SU-DHL-6 (cell line): ENCODE results near the gene MYCBP.

ENCODE experiments used
- H2AFZ ChIP-seq: fragments of 200-600 bp; sonication (generic); 2 replicates; pipeline ENCODE4 v1.6.1; 2014; ENCODE audit warnings: low read depth, mild to moderate bottlenecking, moderate library complexity, mixed read lengths, antibody characterized with exemption, low read length; ENCODE audit not compliant: severe bottlenecking
- H3F3A ChIP-seq: fragments of 200-600 bp; shearing (Covaris generic); 2 replicates; pipeline ENCODE4 v1.6.0; 2016; ENCODE audit warnings: antibody characterized with exemption, mild to moderate bottlenecking; ENCODE audit not compliant: insufficient read depth
- H3K27ac ChIP-seq: fragments of 200-600 bp; sonication (generic); 2 replicates; pipeline ENCODE4 v1.5.1; 2016; ENCODE audit warnings: low read depth, mild to moderate bottlenecking, low read length, moderate library complexity, mixed read lengths
- H3K27me3 ChIP-seq: fragments of 200-600 bp; sonication (generic), shearing (Covaris generic); 2 replicates; pipeline ENCODE4 v1.6.0; 2014; ENCODE audit warnings: mild to moderate bottlenecking, low read length
- H3K36me3 ChIP-seq: fragments of 200-600 bp; sonication (generic); 2 replicates; pipeline ENCODE4 v1.6.1; 2014; ENCODE audit warnings: mild to moderate bottlenecking, low read length, mixed read lengths
- H3K4me2 ChIP-seq: fragments of 300-600, 200-600 bp; shearing (Covaris generic), sonication (generic); 2 replicates; pipeline ENCODE4 v1.6.0; 2014; ENCODE audit warnings: low read length, low read depth, mild to moderate bottlenecking; ENCODE audit not compliant: poor library complexity, severe bottlenecking
- H3K4me3 ChIP-seq: fragments of 200-600 bp; sonication (generic); 2 replicates; pipeline ENCODE4 v1.5.1; 2014; ENCODE audit warnings: antibody characterized with exemption, low read length, mild to moderate bottlenecking, mixed read lengths; ENCODE audit not compliant: insufficient read depth, poor library complexity, severe bottlenecking
- H3K79me2 ChIP-seq: fragments of 200-600 bp; sonication (generic); 2 replicates; pipeline ENCODE4 v1.6.1; 2014; ENCODE audit warnings: mild to moderate bottlenecking, low read length, moderate library complexity; ENCODE audit not compliant: insufficient read depth
- H3K9ac ChIP-seq: fragments of 200-600 bp; sonication (generic); 2 replicates; pipeline ENCODE4 v1.7.0; 2014; ENCODE audit warnings: mild to moderate bottlenecking, low read length
- H3K9me2 ChIP-seq: fragments of 200-600 bp; sonication (generic); replicated peaks from 2 replicates; pipeline ENCODE4 v1.6.1; 2014; ENCODE audit warnings: low read length; ENCODE audit not compliant: insufficient read depth
- H3K9me3 ChIP-seq: fragments of 200-600 bp; sonication (generic); 2 replicates; pipeline ENCODE4 v1.6.1; 2014; ENCODE audit warnings: low read length, mixed read lengths; ENCODE audit not compliant: insufficient read depth
- H4K20me1 ChIP-seq: fragments of 200-600 bp; sonication (generic); 2 replicates; pipeline ENCODE4 v1.6.1; 2014; ENCODE audit warnings: low read depth, mild to moderate bottlenecking, antibody characterized with exemption, low read length, moderate library complexity, mixed read lengths
- EZH2phosphoT487 ChIP-seq: fragments of 200-600 bp; sonication (generic), shearing (Covaris generic); conservative IDR thresholded peaks from 2 replicates; pipeline ENCODE4 v1.6.1; 2018; ENCODE audit warnings: mild to moderate bottlenecking, antibody characterized with exemption, low read length, moderate library complexity, mixed read lengths
- TF ChIP-seq, protein P1 (sequence below): fragments of 200-600 bp; sonication (generic); IDR thresholded peaks from one replicate; pipeline ENCODE4 v1.5.1; 2017; ENCODE audit warnings: antibody characterized with exemption, mild to moderate bottlenecking, low read length, moderate library complexity; ENCODE audit not compliant: insufficient read depth, poor library complexity, severe bottlenecking

Gene MYCBP

DNA sequence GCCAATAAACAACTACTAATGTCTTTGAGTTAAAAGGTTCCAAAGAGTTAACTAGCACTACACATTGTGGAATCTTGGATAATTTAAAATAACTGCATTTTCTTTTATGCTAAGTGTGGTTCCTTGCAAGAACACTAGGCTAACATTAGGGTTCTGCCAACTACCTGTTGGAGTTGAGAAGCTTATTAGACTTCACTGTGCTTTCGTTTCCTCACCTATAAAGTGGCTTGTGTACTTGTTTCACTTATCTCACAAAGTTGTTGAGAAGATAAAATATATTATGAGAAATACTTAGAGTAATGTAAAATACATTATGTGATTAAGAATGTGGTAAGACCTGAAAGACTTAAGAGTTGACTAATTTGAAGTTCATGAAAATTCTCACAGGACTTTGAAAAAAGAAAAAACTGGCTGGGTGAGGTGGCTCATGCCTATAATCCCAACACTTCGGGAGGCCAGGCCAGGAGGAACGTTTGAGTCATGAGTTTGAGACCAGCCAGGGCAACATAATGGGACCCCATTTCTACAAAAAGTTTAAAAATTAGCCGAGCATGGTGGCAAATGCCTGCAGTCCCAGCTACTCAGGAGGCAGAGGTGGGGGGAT lies 7.9 kb downstream of the MYCBP start:
- H3K36me3 ChIP-seq, result peaks cover 8% of the 10 kb centered on the region; the same call in 1 of the 2 replicates
- no peak overlapping the region for H3K27ac ChIP-seq

DNA sequence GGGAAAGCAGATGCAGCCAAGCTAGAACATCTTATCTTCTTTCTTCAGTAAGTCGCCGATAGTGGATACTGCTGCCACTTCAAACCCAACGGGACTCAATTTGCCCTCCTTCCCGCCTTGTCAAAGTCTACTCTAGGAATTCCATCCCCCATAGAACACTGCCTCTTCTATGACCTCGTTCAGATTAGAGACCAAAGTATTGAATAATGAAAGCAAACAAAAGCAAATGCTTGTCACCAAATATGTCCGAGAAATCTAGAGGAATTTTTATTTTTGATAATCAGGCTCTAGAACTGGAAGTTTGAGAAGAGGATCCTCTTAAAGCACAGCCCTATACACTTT lies 12.7 kb downstream of the MYCBP start:
- H3K27me3 ChIP-seq, result no peaks in the 10 kb centered on the region
- H3K79me2 ChIP-seq, result peaks cover 20% of the 10 kb centered on the region
- no peak overlapping the region for H3K27ac ChIP-seq

More for the DNA sequence above, 7.9 kb downstream of the MYCBP start:
- Histone ChIP-seq H3K4me2 (no peak overlapping the region), H2AFZ (no peak overlapping the region), H3F3A (0 out of 2 replicates have a peak, but pooled peaks cover 3% of the 10 kb centered on the region), H3K9me2 (no peaks in the 10 kb centered on the region), H3K9ac (no peak overlapping the region), H3K4me3 (no peak overlapping the region), H3K9me3 (no peaks in the 10 kb centered on the region), H3K27me3 (no peaks in the 10 kb centered on the region), H4K20me1 (no peaks in the 10 kb centered on the region; the same call in 1 of the 2 replicates), H3K79me2 (peaks cover 26% of the 10 kb centered on the region; the same call in 1 of the 2 replicates)
- TF ChIP-seq, protein P1, sequence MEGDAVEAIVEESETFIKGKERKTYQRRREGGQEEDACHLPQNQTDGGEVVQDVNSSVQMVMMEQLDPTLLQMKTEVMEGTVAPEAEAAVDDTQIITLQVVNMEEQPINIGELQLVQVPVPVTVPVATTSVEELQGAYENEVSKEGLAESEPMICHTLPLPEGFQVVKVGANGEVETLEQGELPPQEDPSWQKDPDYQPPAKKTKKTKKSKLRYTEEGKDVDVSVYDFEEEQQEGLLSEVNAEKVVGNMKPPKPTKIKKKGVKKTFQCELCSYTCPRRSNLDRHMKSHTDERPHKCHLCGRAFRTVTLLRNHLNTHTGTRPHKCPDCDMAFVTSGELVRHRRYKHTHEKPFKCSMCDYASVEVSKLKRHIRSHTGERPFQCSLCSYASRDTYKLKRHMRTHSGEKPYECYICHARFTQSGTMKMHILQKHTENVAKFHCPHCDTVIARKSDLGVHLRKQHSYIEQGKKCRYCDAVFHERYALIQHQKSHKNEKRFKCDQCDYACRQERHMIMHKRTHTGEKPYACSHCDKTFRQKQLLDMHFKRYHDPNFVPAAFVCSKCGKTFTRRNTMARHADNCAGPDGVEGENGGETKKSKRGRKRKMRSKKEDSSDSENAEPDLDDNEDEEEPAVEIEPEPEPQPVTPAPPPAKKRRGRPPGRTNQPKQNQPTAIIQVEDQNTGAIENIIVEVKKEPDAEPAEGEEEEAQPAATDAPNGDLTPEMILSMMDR, result no peak
- no peak for TF ChIP-seq EZH2phosphoT487

DNA sequence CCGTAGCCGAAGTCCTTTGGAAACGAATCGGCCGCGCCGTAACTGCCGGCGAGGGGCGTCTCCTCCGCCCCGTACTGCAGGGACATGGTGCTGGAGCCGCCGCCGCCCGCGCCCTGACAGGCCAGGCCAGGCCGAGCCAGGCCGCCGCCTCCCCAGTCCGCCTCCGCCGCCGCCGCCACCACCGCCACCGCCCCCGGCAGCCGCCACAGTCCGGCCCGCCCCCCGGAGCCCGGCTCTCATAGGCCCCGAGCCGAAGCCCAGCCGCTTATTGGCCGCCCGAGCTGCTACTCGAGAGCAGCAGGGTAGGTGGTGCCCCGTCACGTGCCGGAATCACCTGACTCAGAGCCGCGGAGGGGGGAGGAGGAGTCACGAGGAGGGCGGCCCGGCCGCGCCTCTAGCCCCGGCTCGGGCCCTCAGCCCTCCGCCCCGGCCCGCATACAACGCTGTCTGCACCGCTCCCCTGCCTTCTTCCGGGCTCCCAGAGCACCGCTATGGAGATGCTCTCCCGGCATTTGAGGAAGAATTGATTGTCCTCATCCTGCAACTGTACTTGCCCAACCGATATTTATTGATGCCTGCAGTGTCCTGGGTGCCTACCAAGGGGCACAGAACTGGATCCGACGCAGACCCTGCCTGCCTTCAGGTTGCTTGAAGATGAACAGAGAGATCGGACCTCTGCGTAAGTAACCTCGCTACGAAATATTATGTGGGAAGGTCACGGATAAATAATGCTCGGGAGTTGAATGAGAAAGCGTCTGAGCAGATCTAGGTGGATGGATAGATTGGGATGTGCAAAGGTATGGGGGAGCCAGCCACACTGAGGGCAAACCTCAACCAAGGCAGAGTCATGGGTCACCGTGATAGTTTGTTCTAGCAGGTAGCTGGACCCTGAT lies 13.3 kb downstream of the MYCBP start, which contains the start of gene RRAGC:
Gene RRAGC (minus strand): TSS at position 212 of the 893 bp plus-strand sequence. CDS start 126 bp downstream, at position 86.
- H3K27ac ChIP-seq, result peak within 1 kb of the TSS; percentile 32
- peak within 1 kb of the TSS; percentile 80 for H2AFZ ChIP-seq
- H4K20me1 ChIP-seq, result no peaks in the 10 kb centered on the region
- peak within 1 kb of the TSS; percentile 68 for H3K9ac ChIP-seq
- no peaks in the 10 kb centered on the region for H3K9me3 ChIP-seq
- H3K4me2 ChIP-seq, result peak within 1 kb of the TSS; percentile 95
- TF ChIP-seq EZH2phosphoT487, result no peak
- TF ChIP-seq, protein P1, result no peak
- H3K9me2 ChIP-seq, result no peaks in the 10 kb centered on the region
- peaks cover 7% of the 10 kb centered on the region; the same call in 1 of the 2 replicates for H3K36me3 ChIP-seq
- peak within 1 kb of the TSS; percentile 87 for H3K4me3 ChIP-seq
- 0 out of 2 replicates have a peak, but pooled peaks cover 3% of the 10 kb centered on the region for H3F3A ChIP-seq
- H3K27me3 ChIP-seq, result no peaks in the 10 kb centered on the region
- H3K79me2 ChIP-seq, result peaks cover 20% of the 10 kb centered on the region

More for the DNA sequence above, 12.7 kb downstream of the MYCBP start:
- Histone ChIP-seq H3K4me3 (peak overlapping the region; percentile 74), H4K20me1 (no peaks in the 10 kb centered on the region), H2AFZ (peak overlapping the region; percentile 80), H3K9ac (peak overlapping the region; percentile 67), H3K36me3 (peaks cover 8% of the 10 kb centered on the region; the same call in 1 of the 2 replicates), H3F3A (0 out of 2 replicates have a peak, but pooled peaks cover 3% of the 10 kb centered on the region), H3K4me2 (peak overlapping the region; percentile 69), H3K9me2 (no peaks in the 10 kb centered on the region), H3K9me3 (no peaks in the 10 kb centered on the region)
- no peak for TF ChIP-seq EZH2phosphoT487
- TF ChIP-seq, protein P1, result no peak
